Neural progenitor cell (in vitro differentiated cells): Measurements from ENCODE around the gene CHST8.

Experiments
- CTCF ChIP-seq: fragments of 200-600 bp; sonication (generic); IDR thresholded peaks from 2 replicates; pipeline ENCODE4 v1.5.1; 2017; ENCODE audit warnings: antibody characterized with exemption, mild to moderate bottlenecking
- EZH2 ChIP-seq: fragments of 200-600 bp; sonication (generic); IDR thresholded peaks from 2 replicates; pipeline ENCODE4 v1.6.1; 2017; ENCODE audit warnings: antibody characterized with exemption, mild to moderate bottlenecking, moderate library complexity
- EZH2phosphoT487 ChIP-seq: fragments of 200-600 bp; sonication (generic); IDR thresholded peaks from 2 replicates; pipeline ENCODE4 v1.6.1; 2017; ENCODE audit warnings: antibody characterized with exemption

GRCh38 chr19:33609353-33609752, 12.4 kb upstream of the CHST8 start:
- TF ChIP-seq CTCF: no peak
- no peak for TF ChIP-seq EZH2
- TF ChIP-seq EZH2phosphoT487: no peak
